Gastroesophageal sphincter (tissue), 4 donors: ENCODE measurements around the gene OBP2B. TPM values are rescaled to one million over a fixed set of nuclear protein-coding genes. Genes with fewer than 3 reads are reported as not detected.
"Not testable (repeated sequence)": the region's sequence is repeated elsewhere in the genome, so short reads cannot be mapped to it uniquely, and the experiment has no call there.

Experiments used
- ATAC-seq: fragments of 150-250 bp; one replicate; pipeline ENCODE4 v1.9.1; 2016; ENCODE audit warnings: mild to moderate bottlenecking, moderate library complexity
- H3K27ac ChIP-seq, 4 donors: fragments of 200-600 bp; sonication (generic) in 3 of 4; 1 replicate in 3 of 4; 2 replicates in 1 of 4; pipeline ENCODE4 v1.5.1; 2016 to 2019
- H3K27me3 ChIP-seq: fragments of 200-600 bp; sonication (generic); one replicate; pipeline ENCODE4 v1.5.1; 2019
- H3K36me3 ChIP-seq, 2 donors: fragments of 200-600 bp; sonication (generic); one replicate each; pipeline ENCODE4 v1.5.1; 2019; ENCODE audit warnings: control low read depth in 1 of 2
- H3K4me1 ChIP-seq, 3 donors: fragments of 200-600 bp; sonication (generic); 1 replicate in 2 of 3; 2 replicates in 1 of 3; pipeline ENCODE4 v1.5.1; 2016 to 2019; ENCODE audit warnings: control low read depth in 2 of 3
- H3K4me3 ChIP-seq, 2 donors: fragments of 200-600 bp; sonication (generic); one replicate each; pipeline ENCODE4 v1.5.1; 2019; ENCODE audit warnings: mild to moderate bottlenecking in 1 of 2, moderate library complexity in 1 of 2
- H3K9me3 ChIP-seq, 3 donors: fragments of 200-600 bp; sonication (generic); one replicate each; pipeline ENCODE4 v1.5.1; 2017 to 2019; ENCODE audit warnings: control low read depth in 2 of 3
- EP300 ChIP-seq: sonication (generic); formaldehyde crosslinking; IDR thresholded peaks from one replicate; pipeline ENCODE4 v1.6.1; 2017; ENCODE audit warnings: antibody characterized with exemption, mild to moderate bottlenecking
- POLR2A ChIP-seq, 2 donors: fragments of 450-650 bp; IDR thresholded peaks; one replicate each; pipeline ENCODE4 v1.6.1; 2017; ENCODE audit warnings: antibody characterized with exemption in 2 of 2, mild to moderate bottlenecking in 2 of 2, moderate library complexity in 1 of 2
- POLR2AphosphoS5 ChIP-seq: sonication (generic); formaldehyde crosslinking; IDR thresholded peaks from one replicate; pipeline ENCODE4 v1.6.1; 2017; ENCODE audit warnings: antibody characterized with exemption
- WGBS, 2 donors: methylation state at CpG; one replicate each; pipeline ENCODE4 v1.1.5; 2018; ENCODE audit warnings: low coverage in 1 of 2; 5-methylcytosine and 5-hydroxymethylcytosine counted together
- total RNA-seq, 4 donors: library from RNA; depleted of rRNA; stranded (reverse); fragments of >200 nt; gene quantifications; one replicate each; pipeline ENCODE4 v1.1.0, GENCODE V29; 2016
- TF ChIP-seq, protein P1 (sequence below), 4 experiments: fragments of 200-600 bp in 2 of 4; fragments of 450-650 bp in 2 of 4; sonication (generic) in 1 of 4; IDR thresholded peaks; one replicate each; pipeline ENCODE4 v1.5.1; 2017 to 2019; ENCODE audit warnings: antibody characterized with exemption in 4 of 4, mild to moderate bottlenecking in 2 of 4, moderate library complexity in 2 of 4

OBP2B gene
- total RNA-seq, 4 donors from 2014 or later, result not detected

DNA sequence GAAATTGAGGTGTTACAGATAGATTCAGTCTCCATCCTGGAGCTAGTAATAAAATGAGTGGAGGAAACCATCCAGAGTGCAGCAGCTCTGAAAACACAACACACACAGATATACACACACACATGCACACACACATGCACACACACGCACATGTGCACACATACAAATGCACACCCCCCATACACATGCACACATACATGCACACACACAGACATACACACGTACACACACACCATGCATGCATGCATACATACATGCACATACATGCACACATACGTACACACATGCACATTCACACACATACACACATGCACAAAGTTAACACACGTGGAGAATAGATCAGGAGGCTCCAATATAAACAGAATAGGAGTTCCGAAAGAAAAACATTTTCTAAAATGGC is 21.0 kb upstream of the OBP2B start:
- no peak for ATAC-seq
- TF ChIP-seq POLR2A (IDR thresholded peaks at IDR 0.05) (no peak), EP300 (no peak), POLR2AphosphoS5 (no peak)
- TF ChIP-seq, protein P1, sequence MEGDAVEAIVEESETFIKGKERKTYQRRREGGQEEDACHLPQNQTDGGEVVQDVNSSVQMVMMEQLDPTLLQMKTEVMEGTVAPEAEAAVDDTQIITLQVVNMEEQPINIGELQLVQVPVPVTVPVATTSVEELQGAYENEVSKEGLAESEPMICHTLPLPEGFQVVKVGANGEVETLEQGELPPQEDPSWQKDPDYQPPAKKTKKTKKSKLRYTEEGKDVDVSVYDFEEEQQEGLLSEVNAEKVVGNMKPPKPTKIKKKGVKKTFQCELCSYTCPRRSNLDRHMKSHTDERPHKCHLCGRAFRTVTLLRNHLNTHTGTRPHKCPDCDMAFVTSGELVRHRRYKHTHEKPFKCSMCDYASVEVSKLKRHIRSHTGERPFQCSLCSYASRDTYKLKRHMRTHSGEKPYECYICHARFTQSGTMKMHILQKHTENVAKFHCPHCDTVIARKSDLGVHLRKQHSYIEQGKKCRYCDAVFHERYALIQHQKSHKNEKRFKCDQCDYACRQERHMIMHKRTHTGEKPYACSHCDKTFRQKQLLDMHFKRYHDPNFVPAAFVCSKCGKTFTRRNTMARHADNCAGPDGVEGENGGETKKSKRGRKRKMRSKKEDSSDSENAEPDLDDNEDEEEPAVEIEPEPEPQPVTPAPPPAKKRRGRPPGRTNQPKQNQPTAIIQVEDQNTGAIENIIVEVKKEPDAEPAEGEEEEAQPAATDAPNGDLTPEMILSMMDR (IDR thresholded peaks at IDR 0.05), result no peak
- no peaks in the 10 kb centered on the region for H3K36me3 ChIP-seq
- H3K27me3 ChIP-seq, result peaks cover 46% of the 10 kb centered on the region
- H3K9me3 ChIP-seq, result no peaks in the 10 kb centered on the region
- H3K27ac ChIP-seq, result no peak overlapping the region
- no peak overlapping the region for H3K4me3 ChIP-seq
- no peaks in the 10 kb centered on the region for H3K4me1 ChIP-seq
- 71 to 83% methylated on average over 4 to 5 of the region's 5 CpGs for WGBS, 2 donors

DNA sequence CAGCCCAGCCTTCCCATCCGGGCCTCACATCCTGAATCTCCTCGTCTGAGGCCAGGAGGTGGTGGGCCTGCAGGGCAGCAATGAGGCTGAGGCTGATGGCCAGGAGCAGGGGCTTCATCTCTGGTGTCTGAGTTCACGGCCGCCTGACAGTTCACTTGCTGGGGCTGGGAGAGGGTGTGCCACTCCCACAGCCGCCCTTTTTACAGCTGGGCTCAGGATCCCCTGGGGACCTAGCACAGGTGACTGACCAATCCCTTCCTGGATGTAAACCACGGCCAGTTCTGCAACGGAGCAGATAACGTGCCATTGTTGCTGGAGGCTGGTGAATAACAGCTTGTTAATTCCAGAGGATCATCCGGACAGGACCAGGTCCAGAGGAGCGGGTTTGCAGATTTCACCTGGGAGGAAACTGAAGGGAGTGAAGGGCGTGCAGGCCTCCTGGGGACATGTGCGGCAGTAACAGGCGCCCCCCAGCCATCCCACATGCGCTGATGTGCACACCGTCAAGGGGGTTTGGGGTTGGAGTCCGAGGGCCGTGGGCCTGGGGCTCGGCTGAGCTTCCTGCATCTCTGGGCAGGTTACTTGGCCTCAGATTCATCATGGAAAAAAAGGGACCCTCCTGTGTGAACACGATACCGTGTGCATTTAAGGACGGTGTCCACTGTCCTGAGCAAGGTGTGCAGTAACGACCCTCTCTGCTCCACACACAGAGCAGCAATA is 19.6 kb upstream of the OBP2B start:
- not testable (repeated sequence) for ATAC-seq, H3K9me3 ChIP-seq, H3K4me1 ChIP-seq, H3K4me3 ChIP-seq, H3K27ac ChIP-seq, H3K36me3 ChIP-seq
- WGBS, 2 donors, result 27 to 100% methylated on average over 1 to 2 of the region's 22 CpGs
- peaks cover 48% of the 10 kb centered on the region for H3K27me3 ChIP-seq

DNA sequence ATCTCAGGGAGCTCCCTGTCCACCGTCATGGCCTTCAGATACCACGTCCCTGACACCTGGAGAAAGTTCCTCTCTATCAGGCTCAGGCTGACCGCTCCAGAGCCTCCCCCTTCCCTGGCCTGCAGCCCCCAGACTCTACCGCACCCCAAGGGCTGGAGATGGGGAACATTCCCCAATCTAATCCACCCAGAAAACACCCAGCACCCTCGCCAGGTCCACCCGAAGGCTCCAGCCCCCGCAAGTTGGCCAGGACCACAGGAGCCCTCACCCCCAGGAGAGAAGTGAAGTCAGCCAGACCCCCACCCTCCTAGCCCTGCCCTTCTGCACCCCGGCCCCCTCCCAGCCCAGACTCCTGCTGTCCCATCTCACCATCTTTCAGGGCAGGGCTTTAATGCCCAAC is 18.9 kb upstream of the OBP2B start:
- ATAC-seq, H3K9me3 ChIP-seq, H3K4me1 ChIP-seq, H3K27ac ChIP-seq, H3K4me3 ChIP-seq, H3K36me3 ChIP-seq: not testable (repeated sequence)
- peaks cover 54% of the 10 kb centered on the region for H3K27me3 ChIP-seq
- WGBS, 2 donors, result 59% methylated on average over 3 of the region's 8 CpGs; no CpG with 5 or more reads in 1 of the 2 donors

DNA sequence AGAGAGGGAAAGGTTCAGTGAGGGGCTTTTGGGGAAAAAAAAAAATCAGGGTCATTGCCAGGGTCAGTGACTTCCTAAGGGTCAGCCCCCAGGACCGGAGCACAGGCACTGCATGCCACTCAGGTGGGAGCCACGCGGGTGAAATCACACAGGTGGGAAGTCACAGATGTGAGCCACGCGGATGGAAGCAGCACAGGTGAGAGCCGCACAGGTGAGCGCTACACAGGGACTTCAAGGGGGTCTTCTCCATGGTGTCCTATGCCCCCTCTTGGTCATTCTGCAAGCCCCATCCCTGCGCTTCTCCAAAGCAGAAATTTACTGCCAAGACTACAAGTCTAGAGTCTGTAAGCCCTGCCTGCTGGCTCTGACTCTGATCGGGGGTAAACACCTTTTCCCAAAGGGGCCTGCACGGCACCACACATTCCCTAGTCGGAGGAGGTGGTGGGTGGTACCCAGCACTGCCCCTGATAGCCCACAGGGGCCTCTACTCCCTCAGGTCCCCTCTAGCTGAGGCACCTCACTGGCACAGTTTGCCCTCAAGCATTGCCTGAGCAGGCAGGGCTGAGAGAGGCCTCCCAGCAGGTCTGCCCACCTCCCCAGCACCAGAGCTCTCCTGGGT is 18.3 kb upstream of the OBP2B start:
- no peak for TF ChIP-seq EP300
- TF ChIP-seq POLR2A (IDR thresholded peaks at IDR 0.05), result no peak
- no peak for TF ChIP-seq POLR2AphosphoS5
- TF ChIP-seq, protein P1 (IDR thresholded peaks at IDR 0.05), result no peak
- H3K4me1 ChIP-seq, result no peaks in the 10 kb centered on the region
- H3K27me3 ChIP-seq, result peaks cover 57% of the 10 kb centered on the region
- no peaks in the 10 kb centered on the region for H3K9me3 ChIP-seq
- H3K27ac ChIP-seq, result no peak overlapping the region
- no peaks in the 10 kb centered on the region for H3K36me3 ChIP-seq
- no peak for ATAC-seq
- WGBS, 2 donors, result 80 to 90% methylated on average over 1 to 2 of the region's 11 CpGs
- H3K4me3 ChIP-seq, result no peak overlapping the region

DNA sequence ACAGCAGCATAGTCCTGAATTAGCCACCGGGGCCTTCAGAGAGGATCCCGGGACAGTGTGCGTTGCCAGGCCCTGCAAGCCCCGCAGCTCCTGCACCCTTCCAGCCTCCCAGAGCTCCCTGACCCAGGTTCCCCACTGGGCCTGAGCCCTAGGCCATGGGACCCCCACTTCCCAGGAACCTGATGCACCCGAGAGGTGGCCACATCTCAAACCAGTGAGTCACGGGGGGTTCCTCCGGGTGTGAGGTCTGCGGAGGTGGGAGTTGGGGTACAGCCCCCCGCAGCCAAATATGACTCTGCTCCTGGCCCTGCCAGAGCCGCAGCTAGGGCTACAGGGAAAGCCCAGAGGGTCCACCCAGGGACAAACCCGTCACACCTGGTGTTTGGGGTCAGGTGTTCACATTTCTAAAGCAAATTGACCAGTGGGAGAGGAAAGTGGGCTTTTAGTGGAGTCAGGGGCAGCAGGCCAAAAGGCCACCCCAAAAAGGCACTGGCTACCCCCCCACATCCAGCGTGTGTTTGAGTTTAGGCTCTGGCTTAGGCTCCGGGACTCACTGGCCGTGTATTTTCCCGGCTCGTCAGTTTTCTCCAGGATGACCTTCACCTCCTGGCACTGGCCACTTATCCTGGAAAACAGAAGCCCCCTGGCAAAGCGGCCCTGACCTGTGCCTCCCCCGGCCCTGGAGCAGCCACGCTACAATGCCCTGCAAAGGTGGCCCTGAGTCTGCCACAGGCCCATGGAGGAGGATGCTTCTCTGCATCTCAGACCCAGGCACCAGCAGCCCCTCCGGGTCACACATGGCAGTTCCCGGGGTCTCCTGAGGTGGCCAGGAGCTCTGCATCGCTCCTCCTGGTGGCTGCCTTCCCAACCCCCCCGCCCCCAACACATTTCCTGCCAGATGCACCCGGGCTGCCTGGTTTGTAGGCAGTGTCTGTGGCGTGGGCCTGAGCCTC is 17.4 kb upstream of the OBP2B start:
- Histone ChIP-seq H3K36me3 (no peaks in the 10 kb centered on the region), H3K4me1 (no peaks in the 10 kb centered on the region), H3K9me3 (no peaks in the 10 kb centered on the region), H3K4me3 (no peak overlapping the region), H3K27ac (no peak overlapping the region), H3K27me3 (peaks cover 65% of the 10 kb centered on the region)
- no peak for ATAC-seq
- 60 to 100% methylated on average over 1 to 2 of the region's 25 CpGs for WGBS, 2 donors
- TF ChIP-seq POLR2AphosphoS5, result no peak
- TF ChIP-seq EP300, result no peak
- TF ChIP-seq POLR2A (IDR thresholded peaks at IDR 0.05), result no peak
- TF ChIP-seq, protein P1 (IDR thresholded peaks at IDR 0.05), result no peak
